Stimulated activated CD8-positive, alpha-beta memory T cell treated with anti-CD3 and anti-CD28 coated beads, Interleukin-15, amount 100 ng/mL, for 48 hours (primary cell): ENCODE measurements around the gene CDH13.

Experiments
- DNase-seq, 2 donors: peaks; one replicate each; pipeline ENCODE4 v3.0.0-alpha.2; 2020; ENCODE audit warnings: low read depth in 2 of 2

CDH13 gene

GRCh38 chr16:83831456-83831987 is 1204.8 kb downstream of the CDH13 start:
- DNase-seq: no peak

GRCh38 chr16:83833921-83834320 is 1207.2 kb downstream of the CDH13 start:
- no peak for DNase-seq

- DNase-seq: no peak
Observed at GRCh38 chr16:83835586-83836566, 1209.1 kb downstream of the CDH13 start.

- no peak for DNase-seq
Observed at GRCh38 chr16:83837566-83837965, 1210.8 kb downstream of the CDH13 start.

- DNase-seq: no peak
Observed at GRCh38 chr16:83838151-83838550, 1211.4 kb downstream of the CDH13 start.

- DNase-seq: no peak
Observed at GRCh38 chr16:83839561-83839960, 1212.8 kb downstream of the CDH13 start.

GRCh38 chr16:83840060-83840617 is 1213.4 kb downstream of the CDH13 start:
- DNase-seq: no peak

GRCh38 chr16:83842291-83842690 is 1215.5 kb downstream of the CDH13 start:
- no peak for DNase-seq

GRCh38 chr16:83842756-83843507 is 1216.2 kb downstream of the CDH13 start:
- no peak for DNase-seq

GRCh38 chr16:83843657-83844056 is 1216.9 kb downstream of the CDH13 start:
- DNase-seq: no peak

GRCh38 chr16:83845263-83845662 is 1218.5 kb downstream of the CDH13 start:
- DNase-seq: no peak

- no peak for DNase-seq
Observed at GRCh38 chr16:83847371-83848225, 1220.8 kb downstream of the CDH13 start.

- DNase-seq: no peak
Observed at GRCh38 chr16:83849421-83849820, 1222.7 kb downstream of the CDH13 start.
